GM20000 (cell line): ENCODE data around the gene HHIPL1.

ENCODE experiments used
- DNase-seq: peaks from one replicate; pipeline ENCODE4 v3.0.0; 2012; ENCODE audit warnings: low spot score
- CTCF ChIP-seq: IDR thresholded peaks from 2 replicates; pipeline ENCODE4 v1.5.1; 2012; ENCODE audit warnings: mild to moderate bottlenecking, control low read depth; ENCODE audit errors: extremely low read depth, missing control alignments

Gene HHIPL1

GRCh38 chr14:99604766-99605298 is 40.1 kb upstream of the HHIPL1 start:
- DNase-seq, result peak; percentile 58

GRCh38 chr14:99605299-99605961 is 39.5 kb upstream of the HHIPL1 start:
- DNase-seq, result peak; percentile 83

More at GRCh38 chr14:99604766-99605298, 40.1 kb upstream of the HHIPL1 start:
- TF ChIP-seq CTCF, result no peak

GRCh38 chr14:99606359-99606758 is 38.6 kb upstream of the HHIPL1 start:
- no peak for TF ChIP-seq CTCF
- DNase-seq, result no peak

More at GRCh38 chr14:99605299-99605961, 39.5 kb upstream of the HHIPL1 start:
- no peak for TF ChIP-seq CTCF

GRCh38 chr14:99608591-99608990 is 36.3 kb upstream of the HHIPL1 start:
- no peak for TF ChIP-seq CTCF

GRCh38 chr14:99609245-99610170 is 35.4 kb upstream of the HHIPL1 start:
- no peak for DNase-seq
- peak; percentile 32 for TF ChIP-seq CTCF

More at GRCh38 chr14:99608591-99608990, 36.3 kb upstream of the HHIPL1 start:
- no peak for DNase-seq

- no peak for TF ChIP-seq CTCF
- no peak for DNase-seq
Observed at GRCh38 chr14:99611646-99612045, 33.3 kb upstream of the HHIPL1 start.
